ENCODE results near the gene DHCR7. TPM values are rescaled to one million over a fixed set of nuclear protein-coding genes. Genes with fewer than 3 reads are reported as not detected.

Gene DHCR7
- total RNA-seq, 4 donors from 2014 or later = 8.3 to 32.0 (median 23.7) TPM

- H3K9me3 ChIP-seq = no peaks in the 10 kb centered on the region
- no peak for DNase-seq
- WGBS, 2 donors = 57 to 59% methylated on average over 10 of the region's 10 CpGs
- no peaks in the 10 kb centered on the region for H3K4me1 ChIP-seq
- no peak overlapping the region for H3K27ac ChIP-seq
- no peaks in the 10 kb centered on the region for H3K27me3 ChIP-seq
- H3K36me3 ChIP-seq = no peaks in the 10 kb centered on the region
- no peak overlapping the region for H3K4me3 ChIP-seq (replicated peaks in 1 of 3)
- no peak for TF ChIP-seq POLR2A (IDR thresholded peaks at IDR 0.05)
- no peak for TF ChIP-seq CTCF (IDR thresholded peaks at IDR 0.05)
- intact Hi-C loops (cut with DNase I) = no loop called here
These were observed 41.5 kb downstream of the DHCR7 start for GRCh38 chr11:71406681-71407080.

GRCh38 chr11:71404209-71404608 lies 44.0 kb downstream of the DHCR7 start:
- no peak for DNase-seq
- Histone ChIP-seq H3K27me3 (no peaks in the 10 kb centered on the region), H3K9me3 (no peaks in the 10 kb centered on the region), H3K4me1 (no peaks in the 10 kb centered on the region), H3K4me3 (replicated peaks in 1 of 3) (no peak overlapping the region), H3K27ac (no peak overlapping the region), H3K36me3 (no peaks in the 10 kb centered on the region)
- TF ChIP-seq CTCF (IDR thresholded peaks at IDR 0.05) (no peak), POLR2A (IDR thresholded peaks at IDR 0.05) (no peak)
- WGBS, 2 donors = 88 to 91% methylated on average over 8 of the region's 8 CpGs
- intact Hi-C loops (cut with DNase I) = no loop called here

- TF ChIP-seq POLR2A (IDR thresholded peaks at IDR 0.05) (no peak), CTCF (IDR thresholded peaks at IDR 0.05) (no peak)
- DNase-seq = no peak
- Histone ChIP-seq H3K36me3 (no peaks in the 10 kb centered on the region), H3K4me1 (no peaks in the 10 kb centered on the region), H3K27ac (no peak overlapping the region), H3K9me3 (no peaks in the 10 kb centered on the region), H3K4me3 (replicated peaks in 1 of 3) (no peak overlapping the region), H3K27me3 (no peaks in the 10 kb centered on the region)
- intact Hi-C loops (cut with DNase I) = no loop called here
- 78 to 80% methylated on average over 12 to 15 of the region's 15 CpGs for WGBS, 2 donors
These were observed 45.3 kb downstream of the DHCR7 start for GRCh38 chr11:71402878-71403277.

- H3K36me3 ChIP-seq = no peaks in the 10 kb centered on the region
- intact Hi-C loops (cut with DNase I) = no loop called here
- no peak overlapping the region for H3K27ac ChIP-seq
- no peak overlapping the region for H3K4me3 ChIP-seq (replicated peaks in 1 of 3)
- no peaks in the 10 kb centered on the region for H3K4me1 ChIP-seq
- WGBS, 2 donors = 94 to 100% methylated on average over 3 to 6 of the region's 9 CpGs
- no peaks in the 10 kb centered on the region for H3K27me3 ChIP-seq
- DNase-seq = no peak
- TF ChIP-seq POLR2A (IDR thresholded peaks at IDR 0.05) = no peak
- no peak for TF ChIP-seq CTCF (IDR thresholded peaks at IDR 0.05)
- H3K9me3 ChIP-seq = no peaks in the 10 kb centered on the region
These were observed 48.0 kb downstream of the DHCR7 start for GRCh38 chr11:71400216-71400615.

- DNase-seq = no peak
- H3K4me1 ChIP-seq = no peaks in the 10 kb centered on the region
- TF ChIP-seq CTCF (IDR thresholded peaks at IDR 0.05) = no peak
- TF ChIP-seq POLR2A (IDR thresholded peaks at IDR 0.05) = no peak
- no peaks in the 10 kb centered on the region for H3K36me3 ChIP-seq
- H3K9me3 ChIP-seq = no peaks in the 10 kb centered on the region
- WGBS, 2 donors = 92 to 93% methylated on average over 7 of the region's 7 CpGs
- no peaks in the 10 kb centered on the region for H3K27me3 ChIP-seq
- no peak overlapping the region for H3K27ac ChIP-seq
- H3K4me3 ChIP-seq (replicated peaks in 1 of 3) = no peak overlapping the region
- intact Hi-C loops (cut with DNase I) = no loop called here
These were observed 48.9 kb downstream of the DHCR7 start for GRCh38 chr11:71399341-71399740.
